GM21717 (cell line): Measurements from ENCODE around the gene PPP1R11.

ENCODE experiments used
- ATAC-seq: cut with Tn5 transposase; IDR thresholded peaks from one replicate; pipeline ENCODE4 v1.9.1; 2021; ENCODE audit warnings: mild to moderate bottlenecking, moderate library complexity; ENCODE audit not compliant: unreplicated experiment

The PPP1R11 gene

GRCh38 chr6:30061092-30061857 is 5.7 kb upstream of the PPP1R11 start, which contains the start of gene POLR1H:
Gene POLR1H (plus strand): TSS chr6:30061265. CDS start chr6:30061525, 260 bp downstream.
- ATAC-seq = peak; percentile 82

DNA sequence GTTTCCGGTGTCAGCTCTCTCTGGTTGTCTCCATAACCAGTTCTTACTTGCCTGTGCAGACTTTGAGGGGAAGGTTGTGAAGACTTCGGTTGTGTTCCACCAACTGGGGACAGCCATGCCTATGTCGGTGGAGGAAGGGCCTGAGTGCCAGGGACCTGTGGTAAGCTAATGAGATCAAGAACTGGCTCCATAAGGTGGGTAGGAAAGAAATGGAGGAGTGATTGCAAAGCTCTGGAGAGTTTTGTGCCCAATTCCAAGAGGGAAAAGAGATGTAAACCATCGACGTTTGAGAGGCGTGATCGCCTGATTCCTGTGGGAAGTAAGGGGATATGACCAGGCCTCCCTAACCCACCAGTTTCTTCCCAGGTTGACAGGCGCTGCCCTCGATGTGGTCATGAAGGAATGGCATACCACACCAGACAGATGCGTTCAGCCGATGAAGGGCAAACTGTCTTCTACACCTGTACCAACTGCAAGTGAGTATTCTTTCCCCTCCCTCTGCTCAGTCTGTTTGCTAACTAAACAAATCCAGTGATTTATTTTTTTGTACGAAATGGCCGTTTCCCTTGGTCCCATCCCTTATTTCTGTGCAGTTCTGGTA is 5.0 kb upstream of the PPP1R11 start:
- no peak for ATAC-seq

DNA sequence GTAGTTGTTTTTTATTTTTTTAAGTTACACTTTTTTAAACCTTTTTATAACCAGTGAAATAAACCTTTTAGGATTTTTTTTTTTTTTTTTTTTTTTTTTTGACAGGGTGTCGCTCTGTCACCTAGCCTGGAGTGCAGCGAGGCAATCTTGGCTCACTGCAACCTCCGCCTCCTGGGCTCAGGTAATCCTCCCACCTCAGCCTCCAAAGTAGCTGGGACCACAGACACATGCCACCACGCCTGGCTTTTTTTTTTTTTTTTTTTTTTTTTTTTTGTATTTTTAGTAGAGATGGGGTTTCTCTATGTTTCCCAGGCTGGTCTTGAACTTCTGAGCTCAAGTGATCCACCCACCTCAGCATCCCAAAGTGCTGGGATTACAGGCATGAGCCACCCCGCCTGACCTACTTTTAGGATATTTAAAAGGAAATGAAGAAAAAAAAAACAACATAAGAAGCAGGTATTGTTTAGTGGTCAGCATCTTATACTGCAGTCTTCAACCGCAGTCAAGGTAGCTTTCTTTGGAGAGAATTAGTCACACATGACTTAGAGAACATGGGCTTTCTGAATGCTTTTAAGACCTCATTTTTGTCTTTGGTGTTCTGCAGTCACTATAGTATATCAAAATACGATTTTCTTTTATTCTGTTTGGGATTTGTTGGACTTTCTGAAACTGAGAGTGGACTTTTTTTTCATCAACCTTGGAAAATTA is 4.4 kb upstream of the PPP1R11 start:
- no peak for ATAC-seq

GRCh38 chr6:30063315-30063714 is 3.7 kb upstream of the PPP1R11 start:
- no peak for ATAC-seq

DNA sequence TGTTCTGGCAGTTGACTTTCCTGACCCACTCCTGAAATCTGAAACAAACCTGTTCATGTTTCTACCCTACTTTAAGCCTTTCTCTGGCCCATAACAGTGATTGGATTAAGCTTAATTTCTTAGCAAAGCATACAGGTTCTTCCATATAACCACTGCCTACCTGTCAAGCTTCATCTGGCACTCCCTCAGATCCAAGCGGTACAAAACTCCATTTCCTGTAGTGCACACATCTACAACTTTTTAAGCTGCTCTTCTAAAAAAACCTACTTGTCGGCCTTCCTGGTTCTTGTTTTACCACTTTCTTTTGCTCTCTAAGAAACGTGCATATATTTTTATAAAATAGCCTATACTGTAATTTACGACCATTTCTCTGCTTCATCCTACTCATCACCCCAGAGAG is 916 bp upstream of the PPP1R11 start:
- ATAC-seq = no peak

DNA sequence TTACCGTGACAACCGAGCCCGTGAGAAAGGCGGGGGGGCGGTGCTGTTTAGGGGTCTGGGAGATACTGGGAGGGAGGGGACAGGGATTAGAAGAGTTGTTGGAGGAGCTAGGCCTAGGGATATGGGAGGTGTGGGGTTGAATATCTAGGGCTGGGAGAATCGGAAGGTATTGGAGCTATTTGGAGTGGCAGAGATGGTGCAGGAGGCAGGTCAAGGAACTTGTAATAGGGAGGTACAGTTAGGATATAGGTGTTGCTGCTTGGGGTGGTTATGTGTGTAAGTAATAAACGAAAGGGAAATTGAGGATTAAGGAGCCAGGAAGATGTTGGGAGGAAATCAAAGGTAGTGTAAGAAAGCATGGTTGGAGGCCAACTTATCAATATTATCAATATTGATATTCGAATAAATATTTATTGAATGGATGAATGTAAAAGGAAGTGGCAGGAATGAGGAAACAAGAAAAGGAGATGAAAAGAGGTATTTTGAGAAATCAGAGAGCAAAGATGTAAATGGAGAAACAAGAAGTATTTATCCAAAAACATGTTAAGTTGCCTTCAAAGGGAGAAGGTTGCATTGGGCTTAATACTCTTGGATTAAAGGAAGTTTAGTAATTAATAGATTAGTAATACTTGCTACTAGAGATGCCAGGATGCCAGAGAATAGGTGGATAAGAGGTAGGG is 602 bp downstream of the PPP1R11 start:
- ATAC-seq = no peak

DNA sequence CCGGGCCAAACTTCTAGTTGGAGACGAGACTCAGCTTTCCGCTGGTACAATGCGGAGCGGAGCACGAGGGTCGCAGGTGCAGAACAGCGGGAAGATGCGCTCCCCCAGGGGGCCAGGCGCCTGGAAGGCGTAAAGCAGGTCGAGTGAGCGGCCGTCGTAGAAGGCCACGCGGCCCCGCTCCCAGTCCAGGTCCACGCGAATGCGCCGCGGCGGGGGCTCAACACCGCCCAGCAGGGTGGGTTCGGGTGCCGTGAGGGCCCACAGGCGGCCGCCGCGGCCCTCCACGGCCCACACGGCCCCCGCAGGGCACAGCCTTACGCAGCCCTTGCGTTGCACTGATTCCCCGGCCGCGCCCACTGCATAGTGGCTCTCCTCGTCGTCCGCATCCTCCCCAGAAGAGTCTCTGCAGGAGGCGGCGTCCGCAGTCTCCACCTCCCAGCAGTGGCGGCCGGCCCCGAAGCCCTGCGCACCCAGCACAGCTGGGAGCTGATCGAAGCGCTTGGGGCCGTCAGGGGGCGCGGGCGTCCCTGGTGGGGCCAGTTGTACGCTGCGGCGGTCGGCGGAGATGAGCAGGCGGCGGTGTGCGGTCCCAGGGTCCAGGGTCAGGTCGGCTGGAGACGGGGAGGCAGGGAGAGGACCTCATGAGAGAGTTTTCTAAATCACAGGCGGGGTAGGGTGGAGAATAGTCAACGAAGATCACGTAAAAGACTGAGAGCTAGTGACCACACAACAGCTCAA is 4.3 kb downstream of the PPP1R11 start:
- no peak for ATAC-seq

DNA sequence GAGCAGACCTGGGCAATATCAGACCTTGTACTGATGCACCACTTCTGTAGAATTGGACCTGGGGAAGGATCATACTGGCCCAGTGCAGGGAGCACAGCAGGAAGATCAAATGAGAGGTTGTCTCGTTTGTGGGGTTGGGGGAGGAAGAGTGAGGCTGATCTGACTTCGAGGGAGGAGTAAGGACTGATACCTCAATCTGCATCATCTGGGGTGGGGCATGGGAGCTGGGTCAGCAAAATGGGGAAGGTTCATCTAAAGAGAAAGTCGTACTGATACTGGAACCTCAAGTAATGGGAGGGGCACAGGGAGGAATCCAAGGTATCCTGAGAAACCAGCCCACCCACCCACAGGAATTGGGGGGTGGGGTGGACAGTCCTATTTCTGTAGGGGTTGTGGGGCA is 4.9 kb downstream of the PPP1R11 start:
- no peak for ATAC-seq

- no peak for ATAC-seq
Measured at GRCh38 chr6:30073489-30074235, 6.7 kb downstream of the PPP1R11 start.

- ATAC-seq = no peak
Measured at GRCh38 chr6:30074331-30075093, 7.5 kb downstream of the PPP1R11 start.

GRCh38 chr6:30075094-30075789 is 8.2 kb downstream of the PPP1R11 start, which contains the start of gene RNF39:
Gene RNF39 (minus strand): TSS chr6:30075769. CDS start chr6:30075585, 184 bp downstream.
- no peak for ATAC-seq

- ATAC-seq = no peak
Measured at GRCh38 chr6:30075790-30076732, 9.1 kb downstream of the PPP1R11 start.

- no peak for ATAC-seq
Measured at GRCh38 chr6:30077218-30077617, 10.2 kb downstream of the PPP1R11 start.

- no peak for ATAC-seq
Measured at GRCh38 chr6:30087876-30088275, 20.9 kb downstream of the PPP1R11 start.

- ATAC-seq = no peak
Measured at GRCh38 chr6:30091577-30092381, 24.8 kb downstream of the PPP1R11 start.

DNA sequence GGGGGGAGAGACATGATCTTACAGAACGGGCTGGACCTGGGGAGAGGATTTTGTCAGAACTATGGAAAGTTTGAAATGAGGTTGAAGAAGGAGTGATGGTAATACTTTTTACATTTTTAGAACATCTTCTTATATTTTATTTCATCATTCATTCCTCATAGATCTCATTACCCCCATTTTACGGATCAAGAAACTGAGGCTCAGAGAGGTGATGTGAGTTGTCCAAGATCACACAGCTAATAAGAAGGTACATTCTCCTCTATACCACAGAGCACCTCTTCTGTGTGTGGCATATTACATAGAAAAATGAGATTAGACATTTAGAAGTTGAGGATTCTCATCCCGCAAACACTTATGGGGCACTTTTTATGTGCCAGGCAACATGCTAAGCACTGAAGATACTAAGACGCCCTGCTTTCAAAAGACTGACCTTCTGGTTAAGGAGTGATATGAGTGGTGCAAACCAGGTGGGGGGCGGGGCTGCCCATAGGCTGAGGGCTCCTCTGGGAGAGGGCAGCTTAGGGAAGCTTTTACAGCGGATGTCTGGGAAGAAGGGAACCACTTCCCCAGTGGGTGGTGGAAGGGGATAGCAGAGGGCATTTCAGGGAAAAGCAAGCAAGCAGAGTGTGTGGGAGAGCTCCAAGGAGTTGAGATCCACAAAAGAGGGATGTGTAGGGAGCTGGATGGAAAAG is 26.0 kb downstream of the PPP1R11 start:
- ATAC-seq = no peak
